Ascending aorta (tissue), 2 donors: Measurements from ENCODE around the gene PLAU. TPM values are rescaled to one million over a fixed set of nuclear protein-coding genes. Genes with fewer than 3 reads are reported as not detected.
A peak's percentile ranks its signal among the peaks of the same experiment; 100 is the strongest.
"Not testable (repeated sequence)": the region's sequence is repeated elsewhere in the genome, so short reads cannot be mapped to it uniquely, and the experiment has no call there.

Source experiments
- DNase-seq, 2 donors: peaks; one replicate each; pipeline ENCODE4 v3.0.0-alpha.2; 2019; ENCODE audit warnings: low spot score in 2 of 2
- H3K27ac ChIP-seq, 2 donors: fragments of 200-600 bp; sonication (generic); one replicate each; pipeline ENCODE4 v1.5.1; 2016 to 2017; ENCODE audit warnings: mild to moderate bottlenecking in 1 of 2
- H3K27me3 ChIP-seq: fragments of 200-600 bp; sonication (generic); one replicate; pipeline ENCODE4 v1.5.1; 2017
- H3K36me3 ChIP-seq, 2 donors: fragments of 200-600 bp; sonication (generic); one replicate each; pipeline ENCODE4 v1.5.1; 2016
- H3K4me1 ChIP-seq, 2 donors: fragments of 200-600 bp; sonication (generic); one replicate each; pipeline ENCODE4 v1.5.1; 2016 to 2017; ENCODE audit warnings: mild to moderate bottlenecking in 1 of 2
- H3K4me3 ChIP-seq, 2 donors: fragments of 200-600 bp; sonication (generic); one replicate each; pipeline ENCODE4 v1.5.1; 2016 to 2017; ENCODE audit warnings: mild to moderate bottlenecking in 1 of 2
- H3K9me3 ChIP-seq, 2 donors: fragments of 200-600 bp; sonication (generic); one replicate each; pipeline ENCODE4 v1.5.1; 2016
- CTCF ChIP-seq, 3 experiments: fragments of 200-600 bp in 2 of 3; fragments of 450-650 bp in 1 of 3; sonication (generic) in 2 of 3; IDR thresholded peaks; one replicate each; pipeline ENCODE4 v1.5.1; 2016 to 2019; ENCODE audit warnings: antibody characterized with exemption in 3 of 3, mild to moderate bottlenecking in 1 of 3, moderate library complexity in 1 of 3
- intact Hi-C: fragments of 100-400 bp; cut with DNase I; formaldehyde crosslinking; loops from one replicate; pipeline ENCODE4 v1.15.1; 2023
- total RNA-seq: library from RNA; depleted of rRNA; stranded (reverse); fragments of >200 nt; gene quantifications from one replicate; pipeline ENCODE4 v1.1.0, GENCODE V29; 2016

PLAU gene
- total RNA-seq, 1 donor from 2014 or later, result 1.5 TPM

- peak overlapping the region; percentile 86 to 91 for H3K27ac ChIP-seq
- DNase-seq, result no peak
- no peaks in the 10 kb centered on the region for H3K36me3 ChIP-seq
- H3K27me3 ChIP-seq, result no peaks in the 10 kb centered on the region
- H3K4me3 ChIP-seq, result no peak overlapping the region
- H3K9me3 ChIP-seq, result no peaks in the 10 kb centered on the region
- peaks cover 19 to 38% of the 10 kb centered on the region in 2 donors for H3K4me1 ChIP-seq
- no peak for TF ChIP-seq CTCF (IDR thresholded peaks at IDR 0.05)
- intact Hi-C loops, result loop anchor here (1.0 kb wide), 1 partner anchor 16 kb away; no protein-coding TSS in a partner anchor
These were observed 20.7 kb upstream of the PLAU start for GRCh38 chr10:73890261-73890660.

DNA sequence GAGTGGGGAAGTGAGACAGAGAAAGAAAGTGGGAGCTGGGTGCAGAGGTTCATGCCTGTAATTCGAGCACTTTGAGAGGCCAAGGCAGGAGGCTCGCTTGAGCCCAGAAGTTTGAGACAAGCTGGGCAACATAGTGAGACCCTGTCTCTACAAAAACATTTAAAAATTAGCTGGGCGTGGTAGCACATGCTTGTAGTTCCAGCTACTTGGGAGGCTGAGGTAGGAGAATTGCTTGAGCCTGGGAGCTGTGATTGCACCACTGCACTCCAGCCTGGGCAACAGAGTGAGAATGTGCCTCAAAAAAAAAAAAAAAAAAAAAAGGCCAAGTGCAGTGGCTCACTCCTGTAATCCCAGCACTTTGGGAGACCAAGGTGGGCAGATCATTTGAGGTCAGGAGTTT lies 20.1 kb upstream of the PLAU start:
- not testable (repeated sequence) for H3K36me3 ChIP-seq, H3K27ac ChIP-seq, H3K27me3 ChIP-seq, H3K4me3 ChIP-seq, DNase-seq, H3K9me3 ChIP-seq
- peaks cover 19 to 37% of the 10 kb centered on the region in 2 donors for H3K4me1 ChIP-seq
- intact Hi-C loops, result loop anchor here (1.0 kb wide), 1 partner anchor 15 kb away; no protein-coding TSS in a partner anchor

DNA sequence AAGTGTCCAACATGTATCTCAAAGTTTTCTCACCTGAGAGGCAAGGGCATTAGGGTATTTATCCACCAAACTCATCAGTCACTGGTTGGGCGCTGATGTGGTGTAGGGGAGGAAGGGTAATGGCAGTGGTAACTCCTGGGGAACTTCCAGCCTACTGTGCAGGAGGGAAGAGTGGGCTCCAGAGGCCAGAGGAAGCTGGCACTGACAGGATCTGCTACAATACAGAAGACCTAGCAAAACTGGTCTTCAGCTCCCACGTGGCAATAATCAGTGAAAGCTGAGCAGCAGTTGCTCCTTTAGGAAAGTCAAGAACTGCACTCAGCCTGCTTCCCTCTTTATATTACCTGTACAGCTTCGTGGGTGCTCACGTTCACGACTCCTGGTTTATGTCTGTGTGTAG lies 19.4 kb upstream of the PLAU start:
- H3K27me3 ChIP-seq, result no peaks in the 10 kb centered on the region
- peaks cover 15 to 29% of the 10 kb centered on the region in 2 donors for H3K4me1 ChIP-seq
- no peak for DNase-seq
- H3K36me3 ChIP-seq, result no peaks in the 10 kb centered on the region
- H3K27ac ChIP-seq, result no peak overlapping the region
- H3K9me3 ChIP-seq, result no peaks in the 10 kb centered on the region
- no peak for TF ChIP-seq CTCF (IDR thresholded peaks at IDR 0.05)
- intact Hi-C loops, result no loop called here
- H3K4me3 ChIP-seq, result no peak overlapping the region

GRCh38 chr10:73892310-73893030 lies 18.5 kb upstream of the PLAU start:
- Histone ChIP-seq H3K9me3 (no peaks in the 10 kb centered on the region), H3K27me3 (no peaks in the 10 kb centered on the region), H3K27ac (no peak overlapping the region), H3K36me3 (no peaks in the 10 kb centered on the region), H3K4me1 (peaks cover 8 to 20% of the 10 kb centered on the region in 2 donors), H3K4me3 (no peak overlapping the region)
- intact Hi-C loops, result no loop called here
- DNase-seq, result no peak
- no peak for TF ChIP-seq CTCF (IDR thresholded peaks at IDR 0.05)

DNA sequence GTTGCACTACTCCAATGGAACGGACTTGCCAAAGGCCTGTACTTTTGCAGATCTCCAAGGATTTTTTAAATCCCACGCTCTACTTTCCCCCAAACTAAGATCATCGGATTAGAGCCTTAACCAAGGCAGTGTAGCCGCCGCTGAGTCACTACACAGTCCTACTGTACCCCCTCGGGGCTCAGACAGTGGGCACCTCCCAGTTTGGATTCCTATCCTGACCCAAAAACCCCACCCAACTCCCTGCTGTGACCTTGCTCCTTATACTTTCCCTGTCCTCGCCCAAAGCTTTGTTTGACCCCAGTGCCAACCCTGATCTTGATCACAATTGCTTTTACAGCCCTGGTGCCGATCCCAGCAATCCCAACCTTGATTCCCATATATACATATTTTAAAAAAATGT lies 17.5 kb upstream of the PLAU start:
- Histone ChIP-seq H3K36me3 (no peaks in the 10 kb centered on the region), H3K4me3 (no peak overlapping the region), H3K9me3 (no peaks in the 10 kb centered on the region), H3K27ac (no peak overlapping the region), H3K4me1 (peaks cover 6 to 11% of the 10 kb centered on the region in 2 donors), H3K27me3 (no peaks in the 10 kb centered on the region)
- intact Hi-C loops, result no loop called here
- no peak for DNase-seq
- no peak for TF ChIP-seq CTCF (IDR thresholded peaks at IDR 0.05)

- peaks cover 0 to 4% of the 10 kb centered on the region in 2 donors for H3K4me1 ChIP-seq
- H3K27me3 ChIP-seq, result no peaks in the 10 kb centered on the region
- no peak for TF ChIP-seq CTCF (IDR thresholded peaks at IDR 0.05)
- no peak for DNase-seq
- intact Hi-C loops, result no loop called here
- H3K27ac ChIP-seq, result no peak overlapping the region
- no peak overlapping the region for H3K4me3 ChIP-seq
- no peaks in the 10 kb centered on the region for H3K9me3 ChIP-seq
- no peaks in the 10 kb centered on the region for H3K36me3 ChIP-seq
These were observed 16.5 kb upstream of the PLAU start for GRCh38 chr10:73894245-73894971.

DNA sequence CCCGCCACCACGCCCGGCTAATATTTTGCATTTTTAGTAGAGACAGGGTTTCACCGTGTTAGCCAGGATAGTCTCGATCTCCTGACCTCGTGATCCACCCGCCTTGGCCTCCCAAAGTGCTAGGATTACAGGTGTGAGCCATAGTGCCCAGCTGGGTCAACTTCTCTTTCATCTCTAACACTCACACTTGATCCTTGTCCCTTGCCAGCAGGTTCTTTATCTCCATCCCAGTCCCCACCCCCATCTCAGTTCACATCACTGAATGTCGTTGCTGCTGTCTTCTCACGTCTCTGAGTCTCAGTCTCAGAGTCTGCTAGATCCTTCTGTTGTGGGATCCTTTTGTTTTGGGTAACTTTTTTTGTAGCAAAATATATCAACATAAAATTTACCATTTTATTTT lies 15.6 kb upstream of the PLAU start:
- H3K36me3 ChIP-seq, H3K4me3 ChIP-seq, H3K27me3 ChIP-seq, H3K4me1 ChIP-seq, DNase-seq, H3K9me3 ChIP-seq, H3K27ac ChIP-seq, intact Hi-C loops: not testable (repeated sequence)
